ENCODE results near the gene NPAS3. TPM values are rescaled to one million over a fixed set of nuclear protein-coding genes. Genes with fewer than 3 reads are reported as not detected.

Gene NPAS3
- total and polyA plus RNA-seq, 2 donors (not counting 1 experiment from before 2014, with no cell fraction given), result 0.10 to 0.50 TPM

DNA sequence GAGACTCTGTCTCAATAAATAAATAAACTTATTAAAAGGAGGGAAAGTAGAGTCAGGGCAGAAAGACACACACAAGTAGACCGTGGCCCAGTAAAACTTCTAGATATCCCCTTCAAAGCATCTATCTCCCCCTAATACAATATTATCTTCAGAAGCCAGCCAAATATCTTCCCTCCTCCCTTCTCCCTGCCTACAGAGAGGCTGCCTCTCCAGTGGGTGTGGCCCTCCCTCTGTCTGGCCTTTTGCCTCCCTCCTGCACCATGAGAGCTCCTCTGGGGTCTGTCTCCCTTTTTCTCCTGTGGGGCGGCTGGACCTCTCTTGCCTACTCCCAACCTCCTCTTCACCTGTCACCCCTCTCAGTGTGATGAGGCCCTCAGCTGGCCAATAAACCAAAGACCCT is 873.0 kb downstream of the NPAS3 start:
- Histone ChIP-seq H2AFZ (ENCODE audit: low read length) (no peak overlapping the region), H3K4me2 (ENCODE audit: extremely low read depth, insufficient read depth, low read length) (no peak overlapping the region), H3K4me3 (replicated peaks in 1 of 4; ENCODE audit: control extremely low read depth in 1 of 4, insufficient read depth in 1 of 4, low read depth in 3 of 4, low read length in 4 of 4) (no peak overlapping the region), H3K9me3 (ENCODE audit: control insufficient read depth, insufficient read depth, low read depth, low read length) (no peaks in the 10 kb centered on the region), H3K27ac (ENCODE audit: insufficient read depth, low read length) (no peak overlapping the region), H3K27me3 (ENCODE audit: control insufficient read depth, insufficient read depth, low read length) (no peaks in the 10 kb centered on the region), H3K79me2 (ENCODE audit: control insufficient read depth, insufficient read depth, low read length) (no peaks in the 10 kb centered on the region), H4K20me1 (ENCODE audit: control insufficient read depth, extremely low read depth, insufficient read depth, low read length) (no peaks in the 10 kb centered on the region), H3K4me1 (ENCODE audit: control insufficient read depth, extremely low read depth, insufficient read depth, low read length) (no peaks in the 10 kb centered on the region), H3K9ac (ENCODE audit: insufficient read depth, low read length) (no peak overlapping the region), H3K36me3 (ENCODE audit: control insufficient read depth, insufficient read depth, low read length) (no peaks in the 10 kb centered on the region)
- TF ChIP-seq EZH2 (IDR thresholded peaks at IDR 0.05; ENCODE audit: low read length, missing control alignments), result no peak
- TF ChIP-seq, protein P1, sequence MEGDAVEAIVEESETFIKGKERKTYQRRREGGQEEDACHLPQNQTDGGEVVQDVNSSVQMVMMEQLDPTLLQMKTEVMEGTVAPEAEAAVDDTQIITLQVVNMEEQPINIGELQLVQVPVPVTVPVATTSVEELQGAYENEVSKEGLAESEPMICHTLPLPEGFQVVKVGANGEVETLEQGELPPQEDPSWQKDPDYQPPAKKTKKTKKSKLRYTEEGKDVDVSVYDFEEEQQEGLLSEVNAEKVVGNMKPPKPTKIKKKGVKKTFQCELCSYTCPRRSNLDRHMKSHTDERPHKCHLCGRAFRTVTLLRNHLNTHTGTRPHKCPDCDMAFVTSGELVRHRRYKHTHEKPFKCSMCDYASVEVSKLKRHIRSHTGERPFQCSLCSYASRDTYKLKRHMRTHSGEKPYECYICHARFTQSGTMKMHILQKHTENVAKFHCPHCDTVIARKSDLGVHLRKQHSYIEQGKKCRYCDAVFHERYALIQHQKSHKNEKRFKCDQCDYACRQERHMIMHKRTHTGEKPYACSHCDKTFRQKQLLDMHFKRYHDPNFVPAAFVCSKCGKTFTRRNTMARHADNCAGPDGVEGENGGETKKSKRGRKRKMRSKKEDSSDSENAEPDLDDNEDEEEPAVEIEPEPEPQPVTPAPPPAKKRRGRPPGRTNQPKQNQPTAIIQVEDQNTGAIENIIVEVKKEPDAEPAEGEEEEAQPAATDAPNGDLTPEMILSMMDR (conservative IDR thresholded peaks at IDR 0.05 in 1 of 2, IDR thresholded peaks at IDR 0.05 in 1 of 2; ENCODE audit: low read depth in 1 of 2, low read length in 2 of 2), result no peak
- DNase-seq (ENCODE audit: low read depth in 2 of 2), result no peak

DNA sequence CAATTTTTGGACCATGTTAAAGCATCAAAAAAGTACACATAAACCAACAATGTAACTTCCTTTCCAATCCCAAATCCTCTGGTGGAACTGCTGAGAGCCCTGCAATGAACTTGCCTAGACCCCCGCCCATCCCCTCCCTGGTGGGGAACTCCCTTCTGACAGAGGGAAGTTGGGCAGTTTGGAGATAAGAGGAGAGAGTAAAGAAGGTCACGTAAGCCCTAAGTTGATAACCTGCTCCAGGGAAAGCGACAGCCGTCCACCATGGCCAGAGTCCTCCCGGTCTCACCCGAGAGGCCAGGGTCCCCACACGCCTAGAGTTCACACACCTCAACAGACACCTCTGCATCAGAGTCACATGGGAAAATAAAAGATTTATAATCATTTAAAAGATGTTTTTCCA is 873.5 kb downstream of the NPAS3 start:
- Histone ChIP-seq H3K4me2 (ENCODE audit: extremely low read depth, insufficient read depth, low read length) (no peak overlapping the region), H3K9ac (ENCODE audit: insufficient read depth, low read length) (no peak overlapping the region), H3K36me3 (ENCODE audit: control insufficient read depth, insufficient read depth, low read length) (no peaks in the 10 kb centered on the region), H3K27me3 (ENCODE audit: control insufficient read depth, insufficient read depth, low read length) (no peaks in the 10 kb centered on the region), H3K27ac (ENCODE audit: insufficient read depth, low read length) (no peak overlapping the region), H3K79me2 (ENCODE audit: control insufficient read depth, insufficient read depth, low read length) (no peaks in the 10 kb centered on the region), H3K4me1 (ENCODE audit: control insufficient read depth, extremely low read depth, insufficient read depth, low read length) (no peaks in the 10 kb centered on the region), H3K9me3 (ENCODE audit: control insufficient read depth, insufficient read depth, low read depth, low read length) (no peaks in the 10 kb centered on the region), H2AFZ (ENCODE audit: low read length) (no peak overlapping the region), H4K20me1 (ENCODE audit: control insufficient read depth, extremely low read depth, insufficient read depth, low read length) (no peaks in the 10 kb centered on the region), H3K4me3 (replicated peaks in 1 of 4; ENCODE audit: control extremely low read depth in 1 of 4, insufficient read depth in 1 of 4, low read depth in 3 of 4, low read length in 4 of 4) (no peak overlapping the region)
- TF ChIP-seq EZH2 (IDR thresholded peaks at IDR 0.05; ENCODE audit: low read length, missing control alignments), result no peak
- TF ChIP-seq, protein P1 (conservative IDR thresholded peaks at IDR 0.05 in 1 of 2, IDR thresholded peaks at IDR 0.05 in 1 of 2; ENCODE audit: low read depth in 1 of 2, low read length in 2 of 2), result no peak
- no peak for DNase-seq (ENCODE audit: low read depth in 2 of 2)

DNA sequence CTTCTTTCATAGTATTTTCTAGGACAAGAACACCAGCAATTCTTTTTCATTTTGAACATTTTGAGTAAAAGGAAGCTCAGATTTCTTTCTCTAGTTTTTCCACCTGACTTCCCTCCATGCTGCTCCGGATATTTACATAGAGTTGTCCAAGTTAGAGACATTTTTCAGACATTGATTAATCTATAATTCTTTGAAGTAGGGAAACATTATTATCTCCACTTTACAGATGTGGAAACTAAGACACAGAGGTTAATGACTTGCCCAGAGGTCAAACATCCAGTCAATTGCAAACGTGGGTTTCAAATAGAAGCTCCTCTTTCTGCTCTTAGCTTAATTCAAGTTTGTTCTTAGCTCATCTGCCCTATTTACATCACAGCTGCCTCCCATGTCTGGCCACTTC is 873.9 kb downstream of the NPAS3 start:
- Histone ChIP-seq H3K4me2 (ENCODE audit: extremely low read depth, insufficient read depth, low read length) (no peak overlapping the region), H4K20me1 (ENCODE audit: control insufficient read depth, extremely low read depth, insufficient read depth, low read length) (no peaks in the 10 kb centered on the region), H2AFZ (ENCODE audit: low read length) (no peak overlapping the region), H3K4me1 (ENCODE audit: control insufficient read depth, extremely low read depth, insufficient read depth, low read length) (no peaks in the 10 kb centered on the region), H3K27me3 (ENCODE audit: control insufficient read depth, insufficient read depth, low read length) (no peaks in the 10 kb centered on the region), H3K36me3 (ENCODE audit: control insufficient read depth, insufficient read depth, low read length) (no peaks in the 10 kb centered on the region), H3K79me2 (ENCODE audit: control insufficient read depth, insufficient read depth, low read length) (no peaks in the 10 kb centered on the region), H3K9me3 (ENCODE audit: control insufficient read depth, insufficient read depth, low read depth, low read length) (no peaks in the 10 kb centered on the region), H3K4me3 (replicated peaks in 1 of 4; ENCODE audit: control extremely low read depth in 1 of 4, insufficient read depth in 1 of 4, low read depth in 3 of 4, low read length in 4 of 4) (no peak overlapping the region), H3K9ac (ENCODE audit: insufficient read depth, low read length) (no peak overlapping the region), H3K27ac (ENCODE audit: insufficient read depth, low read length) (no peak overlapping the region)
- no peak for TF ChIP-seq EZH2 (IDR thresholded peaks at IDR 0.05; ENCODE audit: low read length, missing control alignments)
- TF ChIP-seq, protein P1 (conservative IDR thresholded peaks at IDR 0.05 in 1 of 2, IDR thresholded peaks at IDR 0.05 in 1 of 2; ENCODE audit: low read depth in 1 of 2, low read length in 2 of 2), result no peak
- no peak for DNase-seq (ENCODE audit: low read depth in 2 of 2)
